Neural crest cell (in vitro differentiated cells): ENCODE measurements around the gene ZNF764. TPM values are rescaled to one million over a fixed set of nuclear protein-coding genes. Genes with fewer than 3 reads are reported as not detected.
A peak's percentile ranks its signal among the peaks of the same experiment; 100 is the strongest.

Experiments used
- DNase-seq: peaks from one replicate; pipeline ENCODE4 v3.0.0; 2021; ENCODE audit warnings: low read depth, mixed read lengths, low spot score
- H3K27ac Mint-ChIP-seq: one replicate; pipeline ENCODE4 v1.8.0; 2021; ENCODE audit warnings: mild to moderate bottlenecking, mixed read lengths; ENCODE audit not compliant: unreplicated experiment
- H3K27me3 Mint-ChIP-seq: 2 replicates; pipeline ENCODE4 v1.8.0; 2021; ENCODE audit warnings: low read depth, mild to moderate bottlenecking, mixed read lengths
- H3K36me3 Mint-ChIP-seq: 2 replicates; pipeline ENCODE4 v1.8.0; 2021; ENCODE audit warnings: low read depth, mild to moderate bottlenecking, mixed read lengths
- H3K4me1 Mint-ChIP-seq: 2 replicates; pipeline ENCODE4 v1.8.0; 2021; ENCODE audit warnings: mixed read lengths
- H3K4me3 Mint-ChIP-seq: one replicate; pipeline ENCODE4 v1.8.0; 2021; ENCODE audit warnings: mild to moderate bottlenecking, mixed read lengths
- H3K9me3 Mint-ChIP-seq: 2 replicates; pipeline ENCODE4 v1.8.0; 2021; ENCODE audit warnings: mixed read lengths
- CTCF ChIP-seq: fragments of 200-600 bp; sonication (generic); conservative IDR thresholded peaks from 2 replicates; pipeline ENCODE4 v1.5.0; 2021; ENCODE audit warnings: antibody characterized with exemption, mild to moderate bottlenecking
- total RNA-seq: library from RNA; stranded (reverse); gene quantifications from 2 replicates; pipeline ENCODE4 v1.2.1, GENCODE V29; 2021

ZNF764 gene
- total RNA-seq, 1 donor from 2014 or later = 22.3 TPM

- no peak for DNase-seq
- Mint-ChIP-seq H3K27ac (no peak overlapping the region), H3K9me3 (no peaks in the 10 kb centered on the region), H3K4me1 (peaks cover 25% of the 10 kb centered on the region), H3K36me3 (no peaks in the 10 kb centered on the region), H3K27me3 (no peaks in the 10 kb centered on the region), H3K4me3 (peak overlapping the region; percentile 69)
- TF ChIP-seq CTCF = no peak
Measured at GRCh38 chr16:30574678-30575077, 16.5 kb upstream of the ZNF764 start.

- no peaks in the 10 kb centered on the region for H3K27me3 Mint-ChIP-seq
- peak within 1 kb of the TSS; percentile 96 for H3K4me3 Mint-ChIP-seq
- H3K4me1 Mint-ChIP-seq = peaks cover 25% of the 10 kb centered on the region
- no peak for TF ChIP-seq CTCF
- H3K27ac Mint-ChIP-seq = peak within 1 kb of the TSS; percentile 96
- DNase-seq = peak; percentile 81
- H3K9me3 Mint-ChIP-seq = no peaks in the 10 kb centered on the region
- H3K36me3 Mint-ChIP-seq = no peaks in the 10 kb centered on the region
Measured at GRCh38 chr16:30571445-30572322, 13.5 kb upstream of the ZNF764 start, which contains the start of gene ZNF688. TSS of gene ZNF688 (minus strand) at chr16:30571714. CDS start at chr16:30571629, 85 bp downstream.

GRCh38 chr16:30570636-30571444 is 12.7 kb upstream of the ZNF764 start:
- Mint-ChIP-seq H3K27ac (peak overlapping the region; percentile 96), H3K27me3 (no peaks in the 10 kb centered on the region), H3K36me3 (no peaks in the 10 kb centered on the region), H3K4me1 (peaks cover 32% of the 10 kb centered on the region), H3K4me3 (peak overlapping the region; percentile 96), H3K9me3 (no peaks in the 10 kb centered on the region)
- TF ChIP-seq CTCF = no peak
- DNase-seq = peak; percentile 23

- no peak for DNase-seq
- no peak for TF ChIP-seq CTCF
- Mint-ChIP-seq H3K36me3 (no peaks in the 10 kb centered on the region), H3K27ac (no peak overlapping the region), H3K9me3 (no peaks in the 10 kb centered on the region), H3K4me1 (peaks cover 33% of the 10 kb centered on the region), H3K4me3 (peak overlapping the region; percentile 96), H3K27me3 (no peaks in the 10 kb centered on the region)
Measured at GRCh38 chr16:30569746-30570635, 11.8 kb upstream of the ZNF764 start.

- Mint-ChIP-seq H3K9me3 (no peaks in the 10 kb centered on the region), H3K36me3 (no peaks in the 10 kb centered on the region), H3K4me3 (no peak overlapping the region), H3K27me3 (no peaks in the 10 kb centered on the region), H3K4me1 (peaks cover 29% of the 10 kb centered on the region), H3K27ac (no peak overlapping the region)
- no peak for DNase-seq
- TF ChIP-seq CTCF = no peak
Measured at GRCh38 chr16:30569281-30569680, 11.1 kb upstream of the ZNF764 start.
